ENCODE measurements around the gene DDR1. TPM values are rescaled to one million over a fixed set of nuclear protein-coding genes. Genes with fewer than 3 reads are reported as not detected.
"Not testable (repeated sequence)": the region's sequence is repeated elsewhere in the genome, so short reads cannot be mapped to it uniquely, and the experiment has no call there.

The DDR1 gene
- total RNA-seq, 1 experiment from 2014 or later: 95.2 TPM

DNA sequence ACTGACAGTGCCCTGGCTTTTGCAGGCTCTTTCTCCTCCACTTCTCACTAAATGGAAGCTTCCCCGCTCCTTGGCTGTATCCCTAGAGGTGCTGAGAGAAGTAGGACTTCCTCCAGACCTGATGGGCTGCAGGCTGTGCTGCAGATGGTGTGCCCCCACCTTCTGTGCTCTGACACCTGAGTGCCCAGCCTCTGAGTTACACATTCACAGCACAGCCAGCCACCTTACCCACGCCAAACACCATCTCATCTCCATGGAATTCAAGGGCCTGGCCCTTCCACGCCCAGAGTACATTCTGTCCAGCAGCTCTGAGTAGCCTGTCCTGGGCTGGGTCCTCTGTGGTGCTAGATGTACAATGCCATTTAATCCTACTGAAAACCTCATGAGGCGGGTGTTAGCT, 42.3 kb downstream of the DDR1 start:
- POLR2A ChIA-PET: no interaction called here

DNA sequence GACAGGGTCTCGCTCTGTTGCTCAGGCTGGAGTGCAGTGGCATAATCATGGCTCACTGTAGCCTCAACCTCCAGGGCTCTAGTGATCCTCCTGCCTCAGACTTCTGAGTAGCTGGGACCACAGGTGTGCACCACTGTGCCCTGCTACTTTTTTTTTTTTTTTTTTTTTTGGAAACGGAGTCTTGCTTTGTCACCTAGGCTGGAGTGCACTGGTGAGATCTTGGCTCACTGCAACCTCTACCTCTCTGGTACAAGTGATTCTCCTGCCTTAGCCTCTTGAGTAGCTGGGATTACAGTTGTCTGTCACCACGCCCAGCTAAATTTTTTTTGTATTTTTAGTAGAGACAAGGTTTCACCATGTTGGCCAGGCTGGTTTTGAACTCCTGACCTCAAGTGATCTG, 42.8 kb downstream of the DDR1 start:
- intact Hi-C loops (cut with micrococcal nuclease; ENCODE audit: unreplicated experiment); H3K4me1 ChIP-seq (ENCODE audit: control insufficient read depth, insufficient read depth, low read length); H3K9me3 ChIP-seq (ENCODE audit: control insufficient read depth, insufficient read depth, low read depth, low read length); DNase-seq (ENCODE audit: low read depth, low spot score); BruUV-seq (replicated peaks); H3K4me3 ChIP-seq (ENCODE audit: low read depth in 2 of 2, low read length in 2 of 2); H3K36me3 ChIP-seq (ENCODE audit: control insufficient read depth, insufficient read depth, low read length); in situ Hi-C loops (cut with HindIII; ENCODE audit: low pct_unique_long_range_greater_than_20kb, low sequenced_read_pairs); ATAC-seq; H3K27ac ChIP-seq (ENCODE audit: low read length); H3K27me3 ChIP-seq (ENCODE audit: control insufficient read depth, insufficient read depth, low read length): not testable (repeated sequence)
- ChIA-PET POLR2A (interaction anchor here (0.7 kb wide), 1 partner anchor 713 kb away, joined by 11 read pairs; no protein-coding TSS in a partner anchor), CTCF (interaction anchor here (0.6 kb wide), 1 partner anchor 102 kb away, joined by 4 read pairs; no protein-coding TSS in a partner anchor)

More for the DNA sequence above, 42.3 kb downstream of the DDR1 start:
- in situ Hi-C loops (cut with HindIII; ENCODE audit: low pct_unique_long_range_greater_than_20kb, low sequenced_read_pairs): no loop called here
- Histone ChIP-seq H3K36me3 (ENCODE audit: control insufficient read depth, insufficient read depth, low read length) (no peaks in the 10 kb centered on the region), H3K27me3 (ENCODE audit: control insufficient read depth, insufficient read depth, low read length) (no peaks in the 10 kb centered on the region), H3K27ac (ENCODE audit: low read length) (no peak overlapping the region), H3K9me3 (ENCODE audit: control insufficient read depth, insufficient read depth, low read depth, low read length) (0 out of 2 replicates have a peak, but pooled peaks cover 3% of the 10 kb centered on the region), H3K4me3 (ENCODE audit: low read depth in 2 of 2, low read length in 2 of 2) (no peak overlapping the region), H3K4me1 (ENCODE audit: control insufficient read depth, insufficient read depth, low read length) (no peaks in the 10 kb centered on the region)
- BruUV-seq (replicated peaks): no TSS peak
- ATAC-seq (no peak), DNase-seq (ENCODE audit: low read depth, low spot score) (no peak)
- CTCF ChIA-PET: no interaction called here
- no peak for TF ChIP-seq TCF7L2 (IDR thresholded peaks at IDR 0.05; ENCODE audit: low read depth, low read length)
- TF ChIP-seq, protein P1, sequence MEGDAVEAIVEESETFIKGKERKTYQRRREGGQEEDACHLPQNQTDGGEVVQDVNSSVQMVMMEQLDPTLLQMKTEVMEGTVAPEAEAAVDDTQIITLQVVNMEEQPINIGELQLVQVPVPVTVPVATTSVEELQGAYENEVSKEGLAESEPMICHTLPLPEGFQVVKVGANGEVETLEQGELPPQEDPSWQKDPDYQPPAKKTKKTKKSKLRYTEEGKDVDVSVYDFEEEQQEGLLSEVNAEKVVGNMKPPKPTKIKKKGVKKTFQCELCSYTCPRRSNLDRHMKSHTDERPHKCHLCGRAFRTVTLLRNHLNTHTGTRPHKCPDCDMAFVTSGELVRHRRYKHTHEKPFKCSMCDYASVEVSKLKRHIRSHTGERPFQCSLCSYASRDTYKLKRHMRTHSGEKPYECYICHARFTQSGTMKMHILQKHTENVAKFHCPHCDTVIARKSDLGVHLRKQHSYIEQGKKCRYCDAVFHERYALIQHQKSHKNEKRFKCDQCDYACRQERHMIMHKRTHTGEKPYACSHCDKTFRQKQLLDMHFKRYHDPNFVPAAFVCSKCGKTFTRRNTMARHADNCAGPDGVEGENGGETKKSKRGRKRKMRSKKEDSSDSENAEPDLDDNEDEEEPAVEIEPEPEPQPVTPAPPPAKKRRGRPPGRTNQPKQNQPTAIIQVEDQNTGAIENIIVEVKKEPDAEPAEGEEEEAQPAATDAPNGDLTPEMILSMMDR (IDR thresholded peaks at IDR 0.05): no peak
- TF ChIP-seq, protein P2, sequence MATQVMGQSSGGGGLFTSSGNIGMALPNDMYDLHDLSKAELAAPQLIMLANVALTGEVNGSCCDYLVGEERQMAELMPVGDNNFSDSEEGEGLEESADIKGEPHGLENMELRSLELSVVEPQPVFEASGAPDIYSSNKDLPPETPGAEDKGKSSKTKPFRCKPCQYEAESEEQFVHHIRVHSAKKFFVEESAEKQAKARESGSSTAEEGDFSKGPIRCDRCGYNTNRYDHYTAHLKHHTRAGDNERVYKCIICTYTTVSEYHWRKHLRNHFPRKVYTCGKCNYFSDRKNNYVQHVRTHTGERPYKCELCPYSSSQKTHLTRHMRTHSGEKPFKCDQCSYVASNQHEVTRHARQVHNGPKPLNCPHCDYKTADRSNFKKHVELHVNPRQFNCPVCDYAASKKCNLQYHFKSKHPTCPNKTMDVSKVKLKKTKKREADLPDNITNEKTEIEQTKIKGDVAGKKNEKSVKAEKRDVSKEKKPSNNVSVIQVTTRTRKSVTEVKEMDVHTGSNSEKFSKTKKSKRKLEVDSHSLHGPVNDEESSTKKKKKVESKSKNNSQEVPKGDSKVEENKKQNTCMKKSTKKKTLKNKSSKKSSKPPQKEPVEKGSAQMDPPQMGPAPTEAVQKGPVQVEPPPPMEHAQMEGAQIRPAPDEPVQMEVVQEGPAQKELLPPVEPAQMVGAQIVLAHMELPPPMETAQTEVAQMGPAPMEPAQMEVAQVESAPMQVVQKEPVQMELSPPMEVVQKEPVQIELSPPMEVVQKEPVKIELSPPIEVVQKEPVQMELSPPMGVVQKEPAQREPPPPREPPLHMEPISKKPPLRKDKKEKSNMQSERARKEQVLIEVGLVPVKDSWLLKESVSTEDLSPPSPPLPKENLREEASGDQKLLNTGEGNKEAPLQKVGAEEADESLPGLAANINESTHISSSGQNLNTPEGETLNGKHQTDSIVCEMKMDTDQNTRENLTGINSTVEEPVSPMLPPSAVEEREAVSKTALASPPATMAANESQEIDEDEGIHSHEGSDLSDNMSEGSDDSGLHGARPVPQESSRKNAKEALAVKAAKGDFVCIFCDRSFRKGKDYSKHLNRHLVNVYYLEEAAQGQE (IDR thresholded peaks at IDR 0.05; ENCODE audit: insufficient read depth in 1 of 2, low read depth in 2 of 2, low read length in 1 of 2): no peak
- intact Hi-C loops (cut with micrococcal nuclease; ENCODE audit: unreplicated experiment): no loop called here

DNA sequence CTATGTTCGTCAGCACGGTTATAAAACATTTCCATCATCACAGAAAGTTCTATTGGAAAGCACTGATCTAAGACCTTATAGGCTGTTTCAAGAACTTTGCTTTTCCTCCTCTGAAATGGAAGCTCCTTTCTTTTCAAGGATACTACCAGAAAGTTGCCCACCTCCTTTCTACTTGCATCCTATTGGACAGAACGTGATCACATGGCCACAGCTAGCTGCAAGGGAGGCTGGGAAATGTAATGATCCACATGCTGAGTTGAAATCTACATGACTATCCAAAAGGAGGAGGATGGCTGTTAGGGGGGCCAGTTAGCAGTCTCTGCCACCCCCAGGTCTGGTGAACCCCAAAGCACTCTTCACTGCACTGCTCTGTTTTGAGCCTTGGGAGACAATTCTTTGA, 44.4 kb downstream of the DDR1 start:
- Histone ChIP-seq H3K36me3 (ENCODE audit: control insufficient read depth, insufficient read depth, low read length) (no peaks in the 10 kb centered on the region), H3K9me3 (ENCODE audit: control insufficient read depth, insufficient read depth, low read depth, low read length) (0 out of 2 replicates have a peak, but pooled peaks cover 3% of the 10 kb centered on the region), H3K27me3 (ENCODE audit: control insufficient read depth, insufficient read depth, low read length) (no peaks in the 10 kb centered on the region), H3K4me1 (ENCODE audit: control insufficient read depth, insufficient read depth, low read length) (no peaks in the 10 kb centered on the region), H3K27ac (ENCODE audit: low read length) (no peak overlapping the region), H3K4me3 (ENCODE audit: low read depth in 2 of 2, low read length in 2 of 2) (no peak overlapping the region)
- no TSS peak for BruUV-seq (replicated peaks)
- no peak for DNase-seq (ENCODE audit: low read depth, low spot score)
- intact Hi-C loops (cut with micrococcal nuclease; ENCODE audit: unreplicated experiment) (no loop called here), in situ Hi-C loops (cut with HindIII; ENCODE audit: low pct_unique_long_range_greater_than_20kb, low sequenced_read_pairs) (no loop called here)
- ChIA-PET CTCF (interaction anchor here (0.6 kb wide), 1 partner anchor 203 kb away, joined by 6 read pairs; no protein-coding TSS in a partner anchor), POLR2A (no interaction called here)
- ATAC-seq: no peak
- TF ChIP-seq SIN3A (IDR thresholded peaks at IDR 0.05; ENCODE audit: borderline replicate concordance, insufficient read depth, low read depth, low read length) (no peak), POLR2AphosphoS5 (IDR thresholded peaks at IDR 0.05; ENCODE audit: low read depth, low read length) (no peak), TCF7L2 (IDR thresholded peaks at IDR 0.05; ENCODE audit: low read depth, low read length) (no peak)
- TF ChIP-seq, protein P2 (IDR thresholded peaks at IDR 0.05; ENCODE audit: insufficient read depth in 1 of 2, low read depth in 2 of 2, low read length in 1 of 2): no peak
- TF ChIP-seq, protein P1 (IDR thresholded peaks at IDR 0.05): no peak

Data from Panc1 (cell line).